SK-N-SH (cell line): ENCODE data around the gene PAK3. TPM values are rescaled to one million over a fixed set of nuclear protein-coding genes. Genes with fewer than 3 reads are reported as not detected.

ENCODE experiments used
- CTCF ChIA-PET: fragments of 300-600, 350-600 bp; formaldehyde crosslinking; extraction: SDS; loops from one replicate; lab custom pipeline; 2021; lab: Yijun Ruan, JAX
- POLR2A ChIA-PET: fragments of 350-600 bp; sonication (Branson Sonifier 250); formaldehyde crosslinking; extraction: SDS; loops from one replicate; lab custom pipeline; 2020; ENCODE audit warnings: antibody characterized with exemption, inconsistent platforms; lab: Yijun Ruan, JAX
- DNase-seq: peaks from one replicate; pipeline ENCODE4 v3.0.0; 2012
- H2AFZ ChIP-seq: fragments of 200-600 bp; sonication (generic); 2 replicates; pipeline ENCODE4 v1.8.1; 2016; ENCODE audit warnings: antibody characterized with exemption, mild to moderate bottlenecking, low read depth
- H3F3A ChIP-seq: fragments of 200-600 bp; sonication (generic); replicated peaks from 2 replicates; pipeline ENCODE3; 2016; ENCODE audit warnings: antibody characterized with exemption, mild to moderate bottlenecking; ENCODE audit not compliant: insufficient read depth
- H3K27ac ChIP-seq, 2 experiments: fragments of 200-500 bp in 1 of 2; fragments of 200-600 bp in 1 of 2; sonication (Bioruptor generic) in 1 of 2; sonication (generic), shearing (Covaris generic) in 1 of 2; 2 replicates each; pipeline versions ENCODE4 v1.5.1 to v1.6.1; 2014 to 2016; ENCODE audit warnings: low read depth in 2 of 2, inconsistent platforms in 1 of 2, low read length in 1 of 2, mild to moderate bottlenecking in 1 of 2, mixed read lengths in 1 of 2
- H3K27me3 ChIP-seq: fragments of 200-600 bp; sonication (generic), shearing (Covaris generic); 2 replicates; pipeline ENCODE4 v1.6.1; 2016; ENCODE audit warnings: mixed run types; ENCODE audit not compliant: insufficient read depth
- H3K36me3 ChIP-seq, 2 experiments: fragments of 200-500 bp in 1 of 2; fragments of 200-600 bp in 1 of 2; sonication (Bioruptor generic) in 1 of 2; sonication (generic) in 1 of 2; replicated peaks in 1 of 2; 2 replicates each; pipeline versions ENCODE3 to v1.5.1; 2014 to 2016; ENCODE audit warnings: low read length in 1 of 2, mild to moderate bottlenecking in 1 of 2; ENCODE audit not compliant: insufficient read depth in 2 of 2, control insufficient read depth in 1 of 2
- H3K4me1 ChIP-seq, 2 experiments: fragments of 200-500 bp in 1 of 2; fragments of 200-600 bp in 1 of 2; sonication (Bioruptor generic) in 1 of 2; sonication (generic), shearing (Covaris generic) in 1 of 2; 2 replicates each; pipeline versions ENCODE4 v1.5.1 to v1.6.1; 2014 to 2016; ENCODE audit warnings: low read depth in 1 of 2, low read length in 1 of 2, mixed run types in 1 of 2; ENCODE audit not compliant: insufficient read depth in 2 of 2, control insufficient read depth in 1 of 2
- H3K4me2 ChIP-seq: fragments of 200-600 bp; sonication (generic), shearing (Covaris generic); 2 replicates; pipeline ENCODE4 v1.6.1; 2017; ENCODE audit warnings: mixed run types
- H3K4me3 ChIP-seq, 2 experiments: fragments of 200-500 bp in 1 of 2; fragments of 200-600 bp in 1 of 2; sonication (Bioruptor generic) in 1 of 2; sonication (generic), shearing (Covaris generic) in 1 of 2; 2 replicates each; pipeline versions ENCODE4 v1.5.1 to v1.8.1; 2014 to 2016; ENCODE audit warnings: low read depth in 2 of 2, inconsistent platforms in 1 of 2, low read length in 1 of 2, mild to moderate bottlenecking in 1 of 2, mixed read lengths in 1 of 2, moderate library complexity in 1 of 2
- H3K79me2 ChIP-seq: fragments of 200-600 bp; sonication (generic); 2 replicates; pipeline ENCODE4 v1.8.1; 2017; ENCODE audit warnings: mild to moderate bottlenecking; ENCODE audit not compliant: insufficient read depth
- H3K9ac ChIP-seq: fragments of 200-600 bp; sonication (generic); 2 replicates; pipeline ENCODE4 v1.6.1; 2017; ENCODE audit warnings: mixed run types
- H3K9me2 ChIP-seq: fragments of 200-600 bp; sonication (generic); 2 replicates; pipeline ENCODE4 v1.6.1; 2017; ENCODE audit warnings: mixed run types
- H3K9me3 ChIP-seq: fragments of 200-600 bp; sonication (generic); 2 replicates; pipeline ENCODE4 v1.6.1; 2017; ENCODE audit warnings: mixed run types, mild to moderate bottlenecking, moderate library complexity
- H4K20me1 ChIP-seq: fragments of 200-600 bp; sonication (generic); 2 replicates; pipeline ENCODE4 v1.6.1; 2017; ENCODE audit warnings: mild to moderate bottlenecking, mixed run types; ENCODE audit not compliant: insufficient read depth
- CTCF ChIP-seq: fragments of 200-600 bp; sonication (generic); IDR thresholded peaks from 2 replicates; pipeline ENCODE4 v1.6.1; 2017; ENCODE audit warnings: antibody characterized with exemption, mild to moderate bottlenecking, moderate library complexity
- EZH2phosphoT487 ChIP-seq: fragments of 200-600 bp; sonication (generic); IDR thresholded peaks from 2 replicates; pipeline ENCODE4 v1.6.1; 2017; ENCODE audit warnings: low read depth, mixed run types, mild to moderate bottlenecking, antibody characterized with exemption, moderate library complexity, borderline replicate concordance
- FOXJ3 ChIP-seq: sonication (generic); formaldehyde crosslinking; IDR thresholded peaks from 2 replicates; pipeline ENCODE4 v1.5.1; 2020; ENCODE audit warnings: mild to moderate bottlenecking, missing genetic modification reagents
- MAX ChIP-seq: IDR thresholded peaks from 2 replicates; pipeline ENCODE4 v1.4.0; 2012; ENCODE audit warnings: low read depth
- MEF2A ChIP-seq: IDR thresholded peaks from 2 replicates; pipeline ENCODE4 v1.4.0; 2012; ENCODE audit warnings: low read depth, borderline replicate concordance
- MXI1 ChIP-seq: IDR thresholded peaks from 2 replicates; pipeline ENCODE4 v1.6.1; 2012; ENCODE audit warnings: mild to moderate bottlenecking, low read depth, low read length, improper control_type of control experiment
- PBX3 ChIP-seq: IDR thresholded peaks from 2 replicates; pipeline ENCODE4; 2012
- SMC3 ChIP-seq: IDR thresholded peaks from 2 replicates; pipeline ENCODE4 v1.6.1; 2012; ENCODE audit warnings: low read depth, low read length, improper control_type of control experiment
- TAF1 ChIP-seq: IDR thresholded peaks from 2 replicates; pipeline ENCODE4 v1.6.1; 2012; ENCODE audit warnings: low read depth, mild to moderate bottlenecking, low read length, moderate library complexity, borderline replicate concordance
- TEAD4 ChIP-seq: IDR thresholded peaks from 2 replicates; pipeline ENCODE4 v1.4.0; 2012; ENCODE audit warnings: mild to moderate bottlenecking, borderline replicate concordance; ENCODE audit not compliant: insufficient read depth
- YY1 ChIP-seq: IDR thresholded peaks from 2 replicates; pipeline ENCODE4 v1.4.0; 2012; ENCODE audit warnings: low read depth, mild to moderate bottlenecking
- polyA plus RNA-seq, 3 experiments: library from polyadenylated mRNA; depleted of rRNA; stranded (reverse); fragments of >200 nt; gene quantifications; 2 replicates each; pipeline ENCODE4 v1.2.3, GENCODE V29; 2012

PAK3 gene
- polyA plus RNA-seq, 1 of the 3 experiments (the other 2 are of a cell fraction), result 0.23 TPM

GRCh38 chrX:111131572-111131971 lies 35.6 kb downstream of the PAK3 start:
- H3K27ac ChIP-seq, result no peak overlapping the region
- H3K9me2 ChIP-seq, result no peaks in the 10 kb centered on the region
- H3K36me3 ChIP-seq, result no peaks in the 10 kb centered on the region
- no peaks in the 10 kb centered on the region for H3K4me1 ChIP-seq
- no peaks in the 10 kb centered on the region for H3K79me2 ChIP-seq
- H3K9ac ChIP-seq, result no peak overlapping the region
- ChIA-PET CTCF (interaction anchor here (0.6 to 1.1 kb wide), 2 partner anchors 33 to 972 kb away, joined by 3 read pairs; no protein-coding TSS in a partner anchor), POLR2A (no interaction called here)
- H3K4me3 ChIP-seq, result no peak overlapping the region
- no peaks in the 10 kb centered on the region for H3K9me3 ChIP-seq
- H4K20me1 ChIP-seq, result no peaks in the 10 kb centered on the region
- no peak overlapping the region for H2AFZ ChIP-seq
- no peaks in the 10 kb centered on the region; the same call in 1 of the 2 replicates for H3K27me3 ChIP-seq
- no peaks in the 10 kb centered on the region for H3F3A ChIP-seq
- no peak overlapping the region for H3K4me2 ChIP-seq
- no peak for DNase-seq
- no peak for TF ChIP-seq TAF1

- no peaks in the 10 kb centered on the region for H3K9me2 ChIP-seq
- no peak for TF ChIP-seq YY1
- TF ChIP-seq FOXJ3 (CRISPR knock-in tag), result no peak
- no peak for TF ChIP-seq TEAD4
- no peak for TF ChIP-seq CTCF
- no peak for TF ChIP-seq SMC3
- TF ChIP-seq MEF2A, result no peak
- no peak for TF ChIP-seq MXI1
- no peak for TF ChIP-seq MAX
- TF ChIP-seq EZH2phosphoT487, result no peak
- TF ChIP-seq PBX3, result no peak
- TF ChIP-seq, all 33 proteins: peak for 0
- H3F3A ChIP-seq, result no peaks in the 10 kb centered on the region
- no peaks in the 10 kb centered on the region for H3K79me2 ChIP-seq
- H3K27me3 ChIP-seq, result no peaks in the 10 kb centered on the region; the same call in 1 of the 2 replicates
- H3K4me2 ChIP-seq, result no peak overlapping the region
- H3K4me3 ChIP-seq, result no peak overlapping the region
- H3K4me1 ChIP-seq, result no peaks in the 10 kb centered on the region
- H3K36me3 ChIP-seq, result no peaks in the 10 kb centered on the region
- H3K27ac ChIP-seq, result no peak overlapping the region
- H3K9me3 ChIP-seq, result no peaks in the 10 kb centered on the region
- no peak for DNase-seq
- H3K9ac ChIP-seq, result no peak overlapping the region
- no peaks in the 10 kb centered on the region for H4K20me1 ChIP-seq
- POLR2A ChIA-PET, result no interaction called here
- CTCF ChIA-PET, result no interaction called here
- H2AFZ ChIP-seq, result no peak overlapping the region
Observed at GRCh38 chrX:111133389-111133788, 37.4 kb downstream of the PAK3 start.
